ENCODE results near the gene TUG1. TPM values are rescaled to one million over a fixed set of nuclear protein-coding genes. Genes with fewer than 3 reads are reported as not detected.

TUG1 gene
- total RNA-seq, 4 donors from 2014 or later: 63.5 to 90.4 (median 77.0) TPM

- no peak for DNase-seq (ENCODE audit: low spot score in 2 of 2)
- TF ChIP-seq CTCF (IDR thresholded peaks at IDR 0.05) (no peak), EP300 (IDR thresholded peaks at IDR 0.05) (no peak)
- H3K4me3 ChIP-seq: no peak overlapping the region
- no peak overlapping the region for H3K27ac ChIP-seq
- WGBS, 2 donors: 77 to 92% methylated on average over 3 of the region's 3 CpGs
- no peaks in the 10 kb centered on the region for H3K27me3 ChIP-seq
- no peaks in the 10 kb centered on the region for H3K4me1 ChIP-seq
- no peaks in the 10 kb centered on the region for H3K9me3 ChIP-seq
- peaks cover 14 to 100% (median 31%) of the 10 kb centered on the region in 3 donors for H3K36me3 ChIP-seq
Observed at GRCh38 chr22:30930228-30930627, 38.8 kb upstream of the TUG1 start.

- Histone ChIP-seq H3K9me3 (no peaks in the 10 kb centered on the region), H3K27ac (no peak overlapping the region), H3K27me3 (no peaks in the 10 kb centered on the region), H3K4me1 (no peaks in the 10 kb centered on the region), H3K36me3 (peaks cover 18 to 100% (median 44%) of the 10 kb centered on the region in 3 donors), H3K4me3 (no peak overlapping the region)
- DNase-seq (ENCODE audit: low spot score in 2 of 2): no peak
- 95% methylated on average over 4 of the region's 4 CpGs for WGBS, 2 donors
- no peak for TF ChIP-seq CTCF (IDR thresholded peaks at IDR 0.05)
- no peak for TF ChIP-seq POLR2A (IDR thresholded peaks at IDR 0.05)
- no peak for TF ChIP-seq EP300 (IDR thresholded peaks at IDR 0.05)
Observed at GRCh38 chr22:30931541-30932300, 37.3 kb upstream of the TUG1 start.

GRCh38 chr22:30932661-30933060 lies 36.4 kb upstream of the TUG1 start:
- no peak for TF ChIP-seq POLR2A (IDR thresholded peaks at IDR 0.05)
- TF ChIP-seq CTCF (IDR thresholded peaks at IDR 0.05): no peak
- TF ChIP-seq EP300 (IDR thresholded peaks at IDR 0.05): no peak
- WGBS, 2 donors: 92 to 95% methylated on average over 16 of the region's 16 CpGs
- no peak overlapping the region for H3K27ac ChIP-seq
- no peak overlapping the region for H3K4me3 ChIP-seq
- no peaks in the 10 kb centered on the region for H3K27me3 ChIP-seq
- no peaks in the 10 kb centered on the region for H3K9me3 ChIP-seq
- no peaks in the 10 kb centered on the region for H3K4me1 ChIP-seq
- peaks cover 19 to 100% (median 51%) of the 10 kb centered on the region in 3 donors for H3K36me3 ChIP-seq
- DNase-seq (ENCODE audit: low spot score in 2 of 2): no peak

GRCh38 chr22:30933457-30933856 lies 35.6 kb upstream of the TUG1 start:
- Histone ChIP-seq H3K27ac (no peak overlapping the region), H3K4me1 (no peaks in the 10 kb centered on the region), H3K36me3 (peaks cover 19 to 100% (median 51%) of the 10 kb centered on the region in 3 donors), H3K27me3 (no peaks in the 10 kb centered on the region), H3K9me3 (no peaks in the 10 kb centered on the region), H3K4me3 (no peak overlapping the region)
- TF ChIP-seq POLR2A (IDR thresholded peaks at IDR 0.05): no peak
- TF ChIP-seq EP300 (IDR thresholded peaks at IDR 0.05): no peak
- TF ChIP-seq CTCF (IDR thresholded peaks at IDR 0.05): no peak
- DNase-seq (ENCODE audit: low spot score in 2 of 2): no peak
- WGBS, 2 donors: 74 to 86% methylated on average over 7 of the region's 7 CpGs

- H3K4me3 ChIP-seq: no peak overlapping the region
- no peaks in the 10 kb centered on the region for H3K4me1 ChIP-seq
- WGBS, 2 donors: 95 to 97% methylated on average over 7 to 8 of the region's 8 CpGs
- H3K36me3 ChIP-seq: peaks cover 21 to 100% (median 51%) of the 10 kb centered on the region in 3 donors
- H3K27me3 ChIP-seq: no peaks in the 10 kb centered on the region
- TF ChIP-seq POLR2A (IDR thresholded peaks at IDR 0.05) (no peak), EP300 (IDR thresholded peaks at IDR 0.05) (no peak), CTCF (IDR thresholded peaks at IDR 0.05) (no peak)
- no peak for DNase-seq (ENCODE audit: low spot score in 2 of 2)
- H3K9me3 ChIP-seq: no peaks in the 10 kb centered on the region
- no peak overlapping the region for H3K27ac ChIP-seq
Observed at GRCh38 chr22:30934053-30934452, 35.0 kb upstream of the TUG1 start.

Measured in tibial nerve (tissue), 4 donors.